Measurements from ENCODE around the gene CLCF1.
A peak's percentile ranks its signal among the peaks of the same experiment; 100 is the strongest.

Gene CLCF1

DNA sequence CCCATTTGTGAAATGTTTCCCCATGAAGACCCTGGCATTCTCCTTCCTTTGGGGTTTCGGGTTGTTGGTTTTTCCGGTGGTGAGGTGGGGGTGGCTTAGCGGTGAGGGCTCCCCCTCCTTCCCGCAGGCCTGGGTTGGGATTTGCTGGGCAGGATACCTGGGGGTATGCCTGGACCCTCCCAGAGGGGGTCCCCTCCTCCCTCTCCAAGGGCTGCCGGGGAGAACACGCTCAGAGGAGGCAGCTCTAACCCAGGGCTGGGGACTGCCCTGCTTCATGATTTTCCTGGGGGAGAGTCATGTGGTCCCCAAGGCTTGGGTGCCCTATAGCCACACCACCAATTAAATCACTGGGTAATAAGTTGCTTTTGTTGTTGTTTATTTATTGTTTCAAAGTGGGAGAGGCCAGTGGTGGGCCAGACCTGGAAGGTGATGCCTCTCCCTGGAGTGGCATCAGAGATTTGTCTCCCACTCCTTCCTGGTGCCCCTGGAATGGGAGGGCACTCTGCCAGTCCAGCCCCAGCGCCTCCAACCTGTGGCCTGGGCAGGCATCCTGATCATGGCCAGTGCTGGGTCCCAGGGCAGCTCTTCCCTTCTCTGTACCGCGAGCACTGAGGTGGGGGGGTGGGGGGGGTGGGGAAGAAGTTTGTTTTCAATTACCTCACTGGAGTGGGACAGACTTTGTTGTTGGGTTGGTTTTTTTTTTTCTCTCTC is 1.3 kb upstream of the CLCF1 start:
- Histone ChIP-seq H3K27ac (ENCODE audit: insufficient read depth in 1 of 2, low read depth in 1 of 2, low read length in 2 of 2, poor library complexity in 1 of 2, severe bottlenecking in 2 of 2) (peak overlapping the region in 1 of 2 experiments; percentile 72), H3K4me3 (ENCODE audit: control insufficient read depth in 1 of 7, extremely low read depth in 1 of 7, insufficient read depth in 4 of 7, low read depth in 2 of 7, low read length in 6 of 7) (peak overlapping the region in 3 of 7 experiments; percentile 43 to 70 (median 69))
- 0% methylated on average over 1 of the region's 9 CpGs for WGBS (ENCODE audit: insufficient coverage)

DNA sequence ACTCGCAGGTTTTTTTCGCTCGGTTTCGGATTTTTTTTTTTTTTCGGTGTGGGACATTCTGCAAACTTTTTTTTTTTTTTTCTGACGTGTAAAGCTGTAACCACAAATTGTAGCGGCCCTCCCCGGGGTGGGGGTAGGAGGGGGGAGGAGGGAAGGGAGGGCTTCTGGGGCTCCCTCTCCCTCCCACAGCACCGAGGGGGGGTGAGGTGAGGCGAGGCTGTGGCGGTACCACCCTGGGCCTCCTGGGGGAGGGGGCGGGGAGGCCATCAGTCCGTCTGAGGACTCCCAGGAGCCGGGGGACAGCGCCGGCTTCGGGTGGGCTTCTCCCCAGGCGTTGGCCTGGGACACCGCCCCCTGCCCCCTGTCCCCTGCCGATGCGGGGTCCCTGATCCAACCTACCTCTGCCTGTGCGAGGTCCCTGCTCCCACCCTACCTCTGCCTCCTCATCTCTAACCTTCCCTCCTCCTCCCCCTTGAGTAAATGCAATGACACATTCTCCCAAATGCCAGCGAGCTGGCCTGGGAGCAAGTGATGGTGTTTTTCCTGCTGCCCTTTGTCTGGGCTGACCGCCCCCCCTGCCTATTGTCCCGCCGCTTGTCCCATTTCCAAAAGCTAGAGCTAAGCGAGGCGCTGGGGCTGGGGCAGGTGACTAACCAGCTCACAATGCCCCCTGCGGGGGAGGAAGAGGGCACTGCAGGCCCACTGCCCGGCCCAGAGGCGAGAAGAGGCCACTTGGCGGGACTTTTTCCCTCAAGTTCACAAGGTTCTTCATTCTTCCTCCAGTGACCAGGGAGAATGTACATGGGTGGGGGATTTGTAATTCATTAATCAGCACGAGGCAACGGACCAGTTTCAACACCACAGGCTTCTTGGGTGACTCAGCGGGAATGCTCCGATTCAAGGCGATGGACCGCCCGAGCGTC is 511 bp upstream of the CLCF1 start:
- CTCF ChIA-PET: interaction anchor here (1.0 to 25.8 kb wide), 7 partner anchors 8 to 64 kb away, joined by 3 to 892 read pairs (median 5); partner anchors contain the start of gene POLD4
- Histone ChIP-seq H3K36me3 (ENCODE audit: control insufficient read depth in 4 of 4, insufficient read depth in 4 of 4, low read length in 3 of 4) (no peaks in the 10 kb centered on the region), H3K9me3 (ENCODE audit: control extremely low read depth in 1 of 5, control insufficient read depth in 4 of 5, insufficient read depth in 2 of 5, low read depth in 1 of 5, low read length in 4 of 5) (no peaks in the 10 kb centered on the region), H3K4me3 (ENCODE audit: control insufficient read depth in 1 of 7, extremely low read depth in 1 of 7, insufficient read depth in 4 of 7, low read depth in 2 of 7, low read length in 6 of 7) (peak overlapping the region in 6 of 7 experiments; percentile 42 to 70 (median 66)), H3K27ac (ENCODE audit: insufficient read depth in 1 of 2, low read depth in 1 of 2, low read length in 2 of 2, poor library complexity in 1 of 2, severe bottlenecking in 2 of 2) (peak overlapping the region in 1 of 2 experiments; percentile 72), H3K27me3 (replicated peaks in 2 of 5; ENCODE audit: control insufficient read depth in 4 of 5, insufficient read depth in 5 of 5, low read length in 4 of 5) (peaks cover 0 to 18% (median 0%) of the 10 kb centered on the region in 5 experiments), H3K4me1 (ENCODE audit: control extremely low read depth in 1 of 4, control insufficient read depth in 4 of 4, insufficient read depth in 4 of 4, low read length in 3 of 4) (peaks cover 0 to 63% (median 59%) of the 10 kb centered on the region in 4 experiments)
- POLR2A ChIA-PET: interaction anchor here (0.6 to 1.2 kb wide), 3 partner anchors 12 to 21 kb away, joined by 3 to 14 read pairs (median 4); partner anchors contain the start of gene POLD4
- WGBS (ENCODE audit: insufficient coverage): 1% methylated on average over 25 of the region's 40 CpGs
- DNase-seq: peak; percentile 51 to 80 (median 75)

More for the DNA sequence above, 1.3 kb upstream of the CLCF1 start:
- H3K27me3 ChIP-seq (replicated peaks in 2 of 5; ENCODE audit: control insufficient read depth in 4 of 5, insufficient read depth in 5 of 5, low read length in 4 of 5): peaks cover 0 to 17% (median 0%) of the 10 kb centered on the region in 5 experiments
- ChIA-PET POLR2A (interaction anchor here (1.2 kb wide), 1 partner anchor 22 kb away, joined by 14 read pairs; the partner anchor contains the start of gene POLD4), CTCF (interaction anchor here (1.1 to 25.8 kb wide), 7 partner anchors 8 to 31 kb away, joined by 3 to 892 read pairs (median 7); partner anchors contain the start of gene POLD4)
- DNase-seq: no peak
- H3K9me3 ChIP-seq (ENCODE audit: control extremely low read depth in 1 of 5, control insufficient read depth in 4 of 5, insufficient read depth in 2 of 5, low read depth in 1 of 5, low read length in 4 of 5): no peaks in the 10 kb centered on the region
- H3K4me1 ChIP-seq (ENCODE audit: control extremely low read depth in 1 of 4, control insufficient read depth in 4 of 4, insufficient read depth in 4 of 4, low read length in 3 of 4): peaks cover 0 to 63% (median 57%) of the 10 kb centered on the region in 4 experiments
- no peaks in the 10 kb centered on the region for H3K36me3 ChIP-seq (ENCODE audit: control insufficient read depth in 4 of 4, insufficient read depth in 4 of 4, low read length in 3 of 4)

DNA sequence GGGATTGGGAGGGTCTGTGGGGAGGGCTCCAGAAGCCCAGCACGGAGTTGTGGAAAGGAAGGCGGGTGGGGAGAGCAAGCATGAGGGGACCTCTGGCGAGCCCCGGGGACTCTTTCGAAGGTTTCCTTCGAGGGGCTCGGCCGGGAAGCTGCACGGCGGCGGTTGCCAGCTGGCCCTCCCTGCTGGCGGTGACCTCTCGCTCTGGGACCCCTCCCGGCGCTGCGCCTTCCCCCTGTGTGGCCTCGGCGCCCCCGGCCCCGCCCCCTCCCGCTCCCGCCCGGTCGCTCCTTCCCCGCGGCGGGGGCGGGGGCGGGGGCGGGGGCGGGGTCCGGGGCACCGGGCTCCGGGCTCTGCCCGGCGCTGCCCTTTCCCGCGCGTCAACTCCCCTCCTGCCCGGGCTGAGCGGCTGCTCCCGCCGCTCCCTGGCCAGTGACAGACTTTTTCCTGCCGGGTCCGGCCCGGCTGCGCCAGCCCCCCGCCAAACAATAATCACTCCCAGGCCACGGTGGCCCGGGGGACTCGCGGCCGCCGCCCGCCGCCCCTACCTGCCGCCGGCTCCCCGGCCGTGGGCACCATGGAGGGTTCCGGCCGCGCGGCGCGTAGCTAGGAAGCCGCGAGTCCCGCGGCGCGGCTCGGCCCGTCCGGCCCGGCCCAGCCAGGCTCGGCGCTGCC is 941 bp downstream of the CLCF1 start:
- POLR2A ChIA-PET: interaction anchor here (1.2 to 1.9 kb wide), 2 partner anchors 11 to 19 kb away, joined by 4 to 8 read pairs; partner anchors contain the start of gene POLD4
- H3K4me1 ChIP-seq (ENCODE audit: control extremely low read depth in 1 of 4, control insufficient read depth in 4 of 4, insufficient read depth in 4 of 4, low read length in 3 of 4): peaks cover 0 to 71% (median 67%) of the 10 kb centered on the region in 4 experiments
- WGBS (ENCODE audit: insufficient coverage): 1% methylated on average over 32 of the region's 78 CpGs

DNA sequence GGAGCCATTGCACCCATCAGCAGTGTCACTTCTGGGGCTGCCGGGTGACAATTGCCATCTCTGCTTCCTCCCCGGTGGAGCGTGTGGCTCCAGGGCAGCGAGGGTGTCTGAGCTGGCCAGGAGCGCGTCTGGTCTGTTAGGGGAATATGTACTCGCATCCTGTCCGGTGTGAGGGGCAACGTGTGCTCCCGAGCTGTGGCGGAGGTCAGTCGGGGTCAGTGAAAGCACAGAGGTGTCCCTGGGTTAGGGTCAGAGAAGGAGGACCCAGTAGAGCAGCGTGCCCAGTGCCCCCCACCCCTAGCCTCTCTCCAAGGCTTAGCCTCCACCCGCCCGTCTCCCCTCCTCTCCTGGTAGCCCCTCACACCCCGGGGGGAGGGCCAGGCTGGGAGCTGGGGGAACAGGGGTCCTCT is 1.5 kb downstream of the CLCF1 start:
- H3K27me3 ChIP-seq (replicated peaks in 2 of 5; ENCODE audit: control insufficient read depth in 4 of 5, insufficient read depth in 5 of 5, low read length in 4 of 5): peaks cover 0 to 18% (median 0%) of the 10 kb centered on the region in 5 experiments
- 8% methylated on average over 12 of the region's 16 CpGs for WGBS (ENCODE audit: insufficient coverage)
- ChIA-PET POLR2A (interaction anchor here (1.9 kb wide), 1 partner anchor 18 kb away, joined by 8 read pairs; the partner anchor contains the start of gene POLD4), CTCF (interaction anchor here (1.2 to 25.8 kb wide), 4 partner anchors 10 to 26 kb away, joined by 3 to 892 read pairs (median 44); partner anchors contain the start of gene POLD4)
- H3K9me3 ChIP-seq (ENCODE audit: control extremely low read depth in 1 of 5, control insufficient read depth in 4 of 5, insufficient read depth in 2 of 5, low read depth in 1 of 5, low read length in 4 of 5): no peaks in the 10 kb centered on the region
- H3K4me1 ChIP-seq (ENCODE audit: control extremely low read depth in 1 of 4, control insufficient read depth in 4 of 4, insufficient read depth in 4 of 4, low read length in 3 of 4): peaks cover 0 to 77% (median 73%) of the 10 kb centered on the region in 4 experiments
- peak in 1 of 3 donors; percentile 27 for DNase-seq
- no peak overlapping the region for H3K27ac ChIP-seq (ENCODE audit: insufficient read depth in 1 of 2, low read depth in 1 of 2, low read length in 2 of 2, poor library complexity in 1 of 2, severe bottlenecking in 2 of 2)
- H3K36me3 ChIP-seq (ENCODE audit: control insufficient read depth in 4 of 4, insufficient read depth in 4 of 4, low read length in 3 of 4): no peaks in the 10 kb centered on the region
- peak overlapping the region in 5 of 7 experiments; percentile 1 to 66 (median 47) for H3K4me3 ChIP-seq (ENCODE audit: control insufficient read depth in 1 of 7, extremely low read depth in 1 of 7, insufficient read depth in 4 of 7, low read depth in 2 of 7, low read length in 6 of 7)

More for the DNA sequence above, 941 bp downstream of the CLCF1 start:
- no peak overlapping the region for H3K27ac ChIP-seq (ENCODE audit: insufficient read depth in 1 of 2, low read depth in 1 of 2, low read length in 2 of 2, poor library complexity in 1 of 2, severe bottlenecking in 2 of 2)
- H3K27me3 ChIP-seq (replicated peaks in 2 of 5; ENCODE audit: control insufficient read depth in 4 of 5, insufficient read depth in 5 of 5, low read length in 4 of 5): peaks cover 0 to 18% (median 0%) of the 10 kb centered on the region in 5 experiments
- DNase-seq: no peak
- H3K9me3 ChIP-seq (ENCODE audit: control extremely low read depth in 1 of 5, control insufficient read depth in 4 of 5, insufficient read depth in 2 of 5, low read depth in 1 of 5, low read length in 4 of 5): no peaks in the 10 kb centered on the region
- CTCF ChIA-PET: interaction anchor here (1.0 to 25.8 kb wide), 5 partner anchors 10 to 66 kb away, joined by 3 to 892 read pairs (median 14); partner anchors contain the start of gene POLD4
- H3K4me3 ChIP-seq (ENCODE audit: control insufficient read depth in 1 of 7, extremely low read depth in 1 of 7, insufficient read depth in 4 of 7, low read depth in 2 of 7, low read length in 6 of 7): peak overlapping the region in 6 of 7 experiments; percentile 26 to 70 (median 64)
- H3K36me3 ChIP-seq (ENCODE audit: control insufficient read depth in 4 of 4, insufficient read depth in 4 of 4, low read length in 3 of 4): no peaks in the 10 kb centered on the region

DNA sequence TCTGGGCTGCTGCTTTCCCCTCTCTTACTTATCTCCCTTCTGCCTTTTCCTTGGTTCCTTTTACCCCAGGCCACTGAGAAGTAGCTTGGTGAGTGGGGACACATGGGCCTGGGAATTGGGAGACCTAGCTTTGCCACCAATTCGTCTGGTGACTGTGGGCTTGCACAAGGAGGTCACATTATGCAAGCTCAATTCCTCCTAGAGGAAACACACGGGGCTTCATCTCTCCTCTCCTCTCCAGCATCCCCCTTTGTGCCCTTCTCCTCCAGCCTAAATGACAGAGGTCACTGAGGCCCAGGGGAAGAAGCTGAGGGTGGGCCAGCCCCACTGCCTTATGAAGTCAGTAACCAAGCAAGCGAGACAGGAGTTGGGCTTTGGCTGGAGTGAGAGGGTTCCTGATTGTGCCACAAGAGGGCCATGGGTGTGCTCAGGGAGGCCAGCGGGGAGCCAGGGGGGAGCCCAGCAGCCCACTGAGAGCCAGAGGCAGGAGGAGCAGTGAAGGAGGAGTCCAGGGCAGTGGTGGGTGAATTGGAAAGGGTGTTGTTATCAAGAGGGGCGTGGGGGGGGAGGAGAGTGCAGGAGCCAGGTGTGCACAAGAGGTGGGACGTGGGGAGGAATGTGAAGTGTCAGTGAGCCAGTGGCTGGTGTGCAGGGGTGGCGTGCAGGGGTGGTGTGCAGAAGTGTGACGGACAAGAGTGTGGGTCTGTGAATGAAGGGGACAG is 2.0 kb downstream of the CLCF1 start:
- ChIA-PET POLR2A (interaction anchor here (1.9 kb wide), 1 partner anchor 18 kb away, joined by 8 read pairs; the partner anchor contains the start of gene POLD4), CTCF (interaction anchor here (0.8 to 25.8 kb wide), 11 partner anchors 8 to 132 kb away, joined by 3 to 892 read pairs (median 3); partner anchors contain the start of genes POLD4 and RAD9A)
- H3K4me3 ChIP-seq (ENCODE audit: control insufficient read depth in 1 of 7, extremely low read depth in 1 of 7, insufficient read depth in 4 of 7, low read depth in 2 of 7, low read length in 6 of 7): peak overlapping the region in 2 of 7 experiments; percentile 47 to 62
- WGBS (ENCODE audit: insufficient coverage): 33% methylated on average over 7 of the region's 8 CpGs
- peak; percentile 46 to 68 (median 65) for DNase-seq
- peaks cover 0 to 83% (median 75%) of the 10 kb centered on the region in 4 experiments for H3K4me1 ChIP-seq (ENCODE audit: control extremely low read depth in 1 of 4, control insufficient read depth in 4 of 4, insufficient read depth in 4 of 4, low read length in 3 of 4)
- H3K27ac ChIP-seq (ENCODE audit: insufficient read depth in 1 of 2, low read depth in 1 of 2, low read length in 2 of 2, poor library complexity in 1 of 2, severe bottlenecking in 2 of 2): no peak overlapping the region
- no peaks in the 10 kb centered on the region for H3K9me3 ChIP-seq (ENCODE audit: control extremely low read depth in 1 of 5, control insufficient read depth in 4 of 5, insufficient read depth in 2 of 5, low read depth in 1 of 5, low read length in 4 of 5)
- peaks cover 0 to 18% (median 0%) of the 10 kb centered on the region in 5 experiments for H3K27me3 ChIP-seq (replicated peaks in 2 of 5; ENCODE audit: control insufficient read depth in 4 of 5, insufficient read depth in 5 of 5, low read length in 4 of 5)
- no peaks in the 10 kb centered on the region for H3K36me3 ChIP-seq (ENCODE audit: control insufficient read depth in 4 of 4, insufficient read depth in 4 of 4, low read length in 3 of 4)
